Right lobe of liver (tissue), 4 donors: ENCODE results near the gene SPATA6L.

Experiments used
- CTCF ChIP-seq, 4 donors: fragments of 200-600 bp in 3 of 4; fragments of 450-650 bp in 1 of 4; IDR thresholded peaks; one replicate each; pipeline versions ENCODE4 v1.5.1 to v1.8.0; 2016 to 2022; ENCODE audit warnings: antibody characterized with exemption in 4 of 4, mild to moderate bottlenecking in 2 of 4
- POLR2A ChIP-seq: fragments of 450-650 bp; IDR thresholded peaks from one replicate; pipeline ENCODE4 v1.6.1; 2017; ENCODE audit warnings: antibody characterized with exemption, mild to moderate bottlenecking
- donor health status: DM: no; HTN: no; CAD: no.
- donor health status: DM: no; HTN: no; CAD: no.
- donor health status: DM: no; HTN: yes; CAD: no.

- no peak for TF ChIP-seq CTCF (IDR thresholded peaks at IDR 0.05)
- peak; percentile 52 for TF ChIP-seq POLR2A
Observed at GRCh38 chr9:4680750-4681149, 14.5 kb upstream of the SPATA6L start.
